CD4-positive, alpha-beta T cell treated with Interleukin-21 for 1 hour (primary cell): ENCODE data around the gene SLC5A1.

ENCODE experiments used
- DNase-seq: peaks from one replicate; pipeline ENCODE4 v3.0.0-alpha.2; 2020

Gene SLC5A1

GRCh38 chr22:32052244-32052643, 9.2 kb downstream of the SLC5A1 start:
- DNase-seq = no peak

DNA sequence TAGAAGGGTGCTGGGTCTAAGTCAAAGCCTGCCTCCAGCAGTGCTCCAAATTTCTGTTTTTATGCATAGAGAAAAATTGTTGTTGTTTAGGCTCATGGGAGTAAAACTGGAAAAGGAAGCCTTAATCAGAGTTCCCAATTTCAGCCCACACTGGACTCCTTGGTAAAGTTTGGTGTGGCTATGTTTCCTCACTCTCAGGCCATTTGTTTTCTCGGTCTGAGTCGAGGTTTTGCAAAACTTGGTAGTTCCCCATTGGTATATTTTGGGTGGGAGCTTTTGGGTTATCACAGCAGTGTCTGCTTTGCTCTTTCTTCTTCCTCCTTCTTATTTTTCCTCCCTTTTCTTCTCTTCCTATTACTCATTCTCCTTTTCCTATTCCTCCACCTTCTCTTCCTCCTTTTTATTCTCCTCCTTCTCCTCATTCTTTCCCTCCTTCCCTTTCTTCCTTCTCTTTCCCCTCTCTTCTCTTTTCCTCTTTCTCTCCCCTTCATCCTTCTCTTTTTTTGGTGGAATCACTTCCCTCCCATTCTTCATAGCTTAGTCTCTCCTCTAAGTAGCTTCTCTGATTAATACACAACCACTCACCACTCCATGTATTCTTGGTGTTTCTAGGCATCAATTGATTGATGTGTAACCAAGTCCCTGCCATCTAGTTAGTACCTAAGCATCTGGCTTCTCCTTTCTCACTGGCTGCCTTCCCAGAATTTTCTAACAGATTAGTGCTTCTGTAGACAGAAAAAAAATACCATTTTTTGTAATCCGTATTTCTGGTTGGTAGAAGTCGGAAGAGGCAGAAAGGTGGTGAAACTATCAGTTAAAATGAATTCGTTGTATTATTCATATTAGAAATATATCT, 10.1 kb downstream of the SLC5A1 start:
- DNase-seq = no peak

DNA sequence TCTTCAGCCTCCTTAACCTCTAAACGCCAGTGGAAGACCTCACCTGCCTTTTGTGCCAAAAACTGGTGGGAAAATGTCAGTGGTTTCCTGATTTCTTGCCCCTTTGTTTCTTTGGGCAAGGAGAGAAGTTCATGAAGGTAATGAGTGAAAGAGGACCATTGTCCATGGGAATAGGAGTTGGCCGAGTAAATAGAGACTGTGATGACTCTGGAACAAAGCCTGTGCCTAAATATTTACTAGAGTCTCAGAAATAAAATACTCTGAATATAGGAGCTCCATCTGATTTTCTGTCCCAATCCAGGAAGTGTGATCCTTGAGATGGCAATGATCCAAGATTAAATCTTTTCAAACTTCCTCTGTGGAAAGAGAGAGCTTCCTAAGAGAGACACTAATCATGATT, 12.0 kb downstream of the SLC5A1 start:
- DNase-seq = no peak

DNA sequence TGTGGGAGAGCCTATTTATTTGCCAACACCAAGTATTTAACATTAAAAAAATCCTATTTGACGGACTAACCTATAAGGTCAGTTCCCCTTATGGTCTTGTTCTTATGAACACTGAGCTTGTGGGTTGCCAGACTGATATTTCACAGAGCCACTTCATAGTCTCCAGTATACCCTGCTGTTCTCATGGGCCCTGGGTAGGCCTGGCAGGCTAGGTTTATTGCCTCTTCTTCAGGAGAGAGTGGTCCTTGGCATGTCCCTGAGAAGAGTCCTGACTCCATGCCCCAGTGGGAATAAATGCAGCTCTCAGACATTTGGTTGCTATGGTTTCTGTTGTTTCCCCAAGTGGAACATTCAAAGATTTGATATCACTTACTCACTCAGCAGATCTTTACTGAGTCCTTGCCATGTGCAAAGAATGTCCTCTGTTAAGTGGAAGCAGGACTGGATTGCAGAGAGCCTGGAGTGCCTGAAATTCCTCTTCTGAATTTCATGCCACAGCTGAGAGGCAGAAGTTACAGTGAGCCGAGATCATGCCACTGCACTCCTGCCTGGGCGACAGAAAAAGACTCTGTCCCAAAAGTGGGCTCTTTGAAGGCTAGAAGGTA, 15.7 kb downstream of the SLC5A1 start:
- no peak for DNase-seq

GRCh38 chr22:32059426-32059825, 16.4 kb downstream of the SLC5A1 start:
- DNase-seq = no peak

DNA sequence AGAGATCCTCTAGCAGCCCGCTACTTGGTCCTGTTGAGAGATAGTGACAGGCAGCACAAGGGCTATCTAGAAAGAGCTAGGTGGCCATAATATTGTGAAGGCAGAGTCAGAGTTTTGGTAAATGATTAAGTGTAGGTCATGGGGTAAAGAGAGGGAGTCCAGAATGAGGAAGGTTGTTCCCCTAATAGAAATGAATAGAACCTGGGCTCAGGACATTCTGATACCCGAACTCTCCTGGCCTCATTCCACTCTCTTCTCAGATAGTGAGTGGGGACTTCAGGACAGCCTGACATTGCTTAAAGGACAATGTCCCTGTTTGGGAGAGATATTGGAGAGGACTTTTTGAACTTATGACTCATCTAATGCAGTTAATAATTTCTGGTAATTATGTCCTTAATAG, 20.6 kb downstream of the SLC5A1 start:
- DNase-seq = no peak

DNA sequence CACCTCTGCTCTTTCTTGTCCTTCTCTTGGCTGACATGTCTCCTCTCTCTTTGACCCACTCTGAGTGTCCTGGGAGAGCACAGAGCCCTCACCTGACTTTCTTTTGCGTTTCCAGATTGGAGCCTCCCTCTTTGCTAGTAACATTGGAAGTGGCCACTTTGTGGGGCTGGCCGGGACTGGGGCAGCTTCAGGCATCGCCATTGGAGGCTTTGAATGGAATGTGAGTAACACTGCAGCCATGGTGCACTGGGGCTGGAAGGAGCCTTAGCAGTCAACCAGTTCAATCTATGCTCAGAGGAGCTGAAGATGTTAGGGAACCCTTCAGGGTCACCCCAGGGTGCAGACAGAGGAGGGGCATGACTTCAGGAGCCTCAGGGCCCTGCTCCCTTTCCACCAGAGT, 23.8 kb downstream of the SLC5A1 start:
- DNase-seq = no peak

GRCh38 chr22:32067613-32068012, 24.6 kb downstream of the SLC5A1 start:
- no peak for DNase-seq

DNA sequence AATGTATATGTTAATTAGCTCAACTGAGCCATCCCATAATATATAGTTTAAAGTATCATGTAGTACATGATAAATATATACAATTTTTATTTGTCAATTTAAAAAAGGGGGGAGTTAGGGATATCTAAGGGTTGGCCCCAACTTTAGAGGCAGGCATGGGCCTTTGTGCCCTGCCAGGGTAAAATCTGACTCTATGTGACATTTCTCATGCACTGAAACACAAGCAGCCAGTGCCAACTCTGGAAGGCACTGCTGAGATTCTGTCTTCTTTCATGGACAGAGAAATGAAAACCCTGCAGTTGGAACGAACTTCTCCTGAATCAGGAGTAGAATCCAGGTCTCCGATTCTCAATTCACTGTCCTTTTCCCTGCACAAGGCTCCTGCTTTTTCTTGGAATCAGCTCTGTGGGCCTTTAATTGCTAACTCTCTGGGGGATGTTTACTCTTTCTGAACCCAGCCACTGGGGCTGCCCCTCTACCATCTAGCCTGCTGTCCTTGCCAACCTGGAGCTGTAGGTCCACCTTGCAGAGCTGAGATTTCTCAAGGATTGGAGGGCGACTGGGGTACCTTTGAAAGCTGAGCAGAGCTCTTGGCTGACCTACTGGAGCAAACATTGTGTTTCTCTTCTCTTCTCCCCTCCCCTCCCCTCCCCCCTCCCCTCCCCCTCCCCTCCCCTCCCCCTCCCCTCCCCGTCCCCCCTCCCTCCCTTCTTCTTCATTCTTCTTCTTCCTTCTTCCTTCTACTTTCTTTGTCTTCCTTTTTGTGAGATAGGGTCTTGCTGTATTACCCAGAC, 26.7 kb downstream of the SLC5A1 start:
- DNase-seq = no peak

- no peak for DNase-seq
Observed at GRCh38 chr22:32073262-32073661, 30.2 kb downstream of the SLC5A1 start.

- DNase-seq = no peak
Observed at GRCh38 chr22:32073823-32074380, 30.8 kb downstream of the SLC5A1 start.

- DNase-seq = no peak
Observed at GRCh38 chr22:32075997-32076760, 33.1 kb downstream of the SLC5A1 start.

GRCh38 chr22:32076761-32077084, 33.7 kb downstream of the SLC5A1 start:
- DNase-seq = no peak

GRCh38 chr22:32077151-32077550, 34.1 kb downstream of the SLC5A1 start:
- DNase-seq = no peak

DNA sequence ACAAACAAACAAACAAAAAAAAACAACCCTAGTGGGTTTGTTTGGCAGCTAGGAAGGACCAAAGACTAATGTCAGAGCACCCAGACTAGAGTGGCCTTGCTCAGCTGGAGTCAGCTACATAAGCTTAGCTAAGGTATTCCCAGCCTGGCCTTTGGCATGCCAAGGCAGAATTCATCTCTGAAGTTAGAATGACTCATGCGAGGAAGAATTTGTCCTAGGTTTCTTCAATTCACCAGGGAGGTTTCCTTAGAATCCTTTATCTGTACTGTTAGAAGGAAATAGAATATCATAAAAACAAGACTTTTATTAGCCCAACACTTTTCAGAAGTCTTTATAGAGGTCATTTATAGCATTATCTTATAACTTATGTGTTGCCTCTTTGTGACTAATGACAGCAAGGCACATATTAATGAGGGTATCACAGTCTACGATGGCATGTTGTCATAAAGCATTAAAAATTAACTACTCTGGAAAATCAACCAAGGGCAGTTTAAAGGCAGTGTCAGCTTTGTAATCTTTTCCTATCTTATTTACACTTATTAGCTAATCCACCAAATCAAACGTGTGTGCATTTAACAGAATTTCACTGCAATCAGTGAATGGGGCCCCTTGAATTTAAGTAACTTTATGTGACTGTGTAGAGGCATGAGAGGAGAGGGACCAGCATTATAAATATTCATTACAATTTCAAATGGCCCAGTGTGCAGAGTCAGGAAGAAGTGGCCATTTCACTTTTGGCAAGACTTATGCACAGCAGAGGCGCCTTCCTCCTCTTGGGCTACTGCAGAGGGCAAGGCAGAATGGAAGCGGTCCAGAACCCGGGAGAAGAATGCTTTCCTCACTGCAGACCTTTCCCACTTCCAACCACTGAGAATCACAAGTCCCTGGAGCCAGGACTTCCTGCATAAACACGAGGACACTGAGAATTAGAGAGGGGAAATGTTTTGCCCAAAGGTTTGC, 36.3 kb downstream of the SLC5A1 start:
- no peak for DNase-seq

DNA sequence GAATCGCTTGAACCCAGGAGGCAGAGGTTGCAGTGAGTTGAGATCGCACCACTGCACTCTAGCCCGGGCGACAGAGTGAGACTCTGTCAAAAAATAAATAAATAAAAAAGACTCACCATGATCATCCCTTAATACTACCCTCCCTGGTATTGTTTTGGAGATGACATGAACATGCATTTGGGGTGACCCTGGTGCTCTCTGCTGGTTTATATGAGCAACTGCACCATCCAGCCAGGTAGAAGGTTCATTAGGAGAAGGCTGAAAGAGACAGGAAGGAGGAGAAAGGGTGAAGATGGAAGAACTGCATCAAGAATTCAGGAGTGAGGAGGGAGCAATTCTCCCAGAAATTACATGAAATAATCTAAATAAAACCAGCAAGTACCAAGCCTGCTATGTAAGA, 37.8 kb downstream of the SLC5A1 start:
- peak; percentile 38 for DNase-seq

- DNase-seq = no peak
Observed at GRCh38 chr22:32082331-32082730, 39.3 kb downstream of the SLC5A1 start.

DNA sequence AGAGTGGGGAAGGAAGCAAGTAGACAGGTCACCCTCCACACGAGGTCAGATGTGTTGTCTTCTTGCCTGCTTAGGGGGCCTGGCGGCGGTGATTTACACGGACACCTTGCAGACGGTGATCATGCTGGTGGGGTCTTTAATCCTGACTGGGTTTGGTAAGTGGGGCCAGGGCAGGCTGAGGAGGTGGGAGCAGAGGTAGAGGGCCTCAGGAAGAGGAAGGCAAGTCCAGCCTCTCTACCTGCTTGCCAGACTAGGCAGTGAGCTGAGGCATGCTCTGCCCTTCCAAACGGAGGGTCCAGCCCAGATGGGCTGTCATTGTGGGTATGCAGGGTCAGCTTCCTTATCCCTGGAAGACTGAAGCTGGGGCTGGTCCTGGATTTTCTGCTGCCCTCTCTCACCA, 39.9 kb downstream of the SLC5A1 start:
- no peak for DNase-seq

GRCh38 chr22:32083814-32084213, 40.8 kb downstream of the SLC5A1 start:
- no peak for DNase-seq

DNA sequence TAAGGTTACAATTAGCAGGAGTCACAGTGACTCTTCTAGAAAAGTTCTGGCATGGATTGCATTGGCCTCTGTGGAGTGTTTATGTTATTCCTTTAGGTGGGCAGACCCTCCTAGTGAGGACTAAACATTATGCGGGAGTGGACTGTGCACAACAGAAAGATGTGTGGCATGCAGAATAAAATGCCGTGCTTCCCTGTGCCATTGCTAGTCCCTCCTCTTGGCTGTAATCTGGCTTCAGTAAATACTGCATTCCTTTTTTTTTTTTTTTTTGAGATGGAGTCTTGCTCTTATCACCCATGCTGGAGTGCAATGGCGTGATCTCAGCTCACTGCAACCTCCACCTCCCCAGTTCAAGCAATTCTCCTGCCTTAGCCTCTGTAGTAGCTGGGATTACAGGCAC, 45.0 kb downstream of the SLC5A1 start:
- DNase-seq = no peak

DNA sequence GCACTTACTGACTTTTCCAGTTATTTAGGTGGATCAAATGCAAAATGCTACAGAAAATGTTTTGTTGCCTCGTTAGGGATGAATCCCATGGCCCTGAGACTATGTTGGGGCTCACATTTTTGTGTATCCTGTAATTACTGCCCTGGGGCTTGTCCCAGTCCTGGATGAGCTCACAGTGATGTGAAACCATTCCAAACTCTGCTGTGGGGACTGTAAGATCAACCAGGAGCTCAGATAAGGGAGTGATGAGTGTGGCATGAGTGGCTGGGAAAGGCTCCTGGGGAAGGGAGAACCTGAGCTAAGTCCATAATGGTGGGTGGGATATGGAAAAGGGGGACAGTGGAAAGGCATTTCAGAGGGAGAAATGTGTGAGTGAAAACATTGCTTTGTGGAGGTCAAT, 54.0 kb downstream of the SLC5A1 start:
- DNase-seq = no peak
